T-helper 1 cell treated with Interleukin-12 subunit alpha and Interleukin-12 subunit beta and Interleukin-4 antibody, amounts not matched to agents 30 μg/mL and 1 μg/mL, for 36 hours (primary cell): ENCODE measurements around the gene IFT22.
A peak's percentile ranks its signal among the peaks of the same experiment; 100 is the strongest.
"Not testable (repeated sequence)": the region's sequence is repeated elsewhere in the genome, so short reads cannot be mapped to it uniquely, and the experiment has no call there.

ENCODE experiments used
- H3K27ac Mint-ChIP-seq: one replicate; pipeline ENCODE4 v1.8.0; 2021; ENCODE audit warnings: mild to moderate bottlenecking, mixed read lengths
- H3K27me3 Mint-ChIP-seq: one replicate; pipeline ENCODE4 v1.8.0; 2021; ENCODE audit warnings: low read depth, mixed read lengths
- H3K36me3 Mint-ChIP-seq: one replicate; pipeline ENCODE4 v1.8.0; 2021; ENCODE audit warnings: low read depth, mixed read lengths
- H3K4me1 Mint-ChIP-seq: one replicate; pipeline ENCODE4 v1.8.0; 2021; ENCODE audit warnings: low read depth, mixed read lengths
- H3K4me3 Mint-ChIP-seq: one replicate; pipeline ENCODE4 v1.8.0; 2021; ENCODE audit warnings: mild to moderate bottlenecking, moderate library complexity, mixed read lengths
- H3K9me3 Mint-ChIP-seq: one replicate; pipeline ENCODE4 v1.8.0; 2021; ENCODE audit warnings: mixed read lengths

The IFT22 gene

GRCh38 chr7:101321491-101322401, at the start of gene IFT22:
IFT22 (minus strand) TSS chr7:101321812; CDS start chr7:101321709, 103 bp downstream.
- H3K36me3 Mint-ChIP-seq: no peaks in the 10 kb centered on the region
- peaks cover 4% of the 10 kb centered on the region for H3K27me3 Mint-ChIP-seq
- peak within 1 kb of the TSS; percentile 82 for H3K27ac Mint-ChIP-seq
- H3K9me3 Mint-ChIP-seq: no peaks in the 10 kb centered on the region
- peaks cover 10% of the 10 kb centered on the region for H3K4me1 Mint-ChIP-seq
- peak within 1 kb of the TSS; percentile 90 for H3K4me3 Mint-ChIP-seq

- peaks cover 42% of the 10 kb centered on the region for H3K27me3 Mint-ChIP-seq
- H3K36me3 Mint-ChIP-seq: no peaks in the 10 kb centered on the region
- H3K9me3 Mint-ChIP-seq: no peaks in the 10 kb centered on the region
- no peak overlapping the region for H3K4me3 Mint-ChIP-seq
- no peak overlapping the region for H3K27ac Mint-ChIP-seq
- no peaks in the 10 kb centered on the region for H3K4me1 Mint-ChIP-seq
These were observed 49.2 kb upstream of the IFT22 start for GRCh38 chr7:101370836-101371235.

- H3K27me3 Mint-ChIP-seq: peaks cover 56% of the 10 kb centered on the region
- H3K4me1 Mint-ChIP-seq: no peaks in the 10 kb centered on the region
- H3K4me3 Mint-ChIP-seq: no peak overlapping the region
- H3K36me3 Mint-ChIP-seq: no peaks in the 10 kb centered on the region
- H3K9me3 Mint-ChIP-seq: no peaks in the 10 kb centered on the region
- no peak overlapping the region for H3K27ac Mint-ChIP-seq
These were observed 47.0 kb upstream of the IFT22 start for GRCh38 chr7:101368422-101369165.

GRCh38 chr7:101367676-101368075, 46.1 kb upstream of the IFT22 start:
- Mint-ChIP-seq H3K4me3 (no peak overlapping the region), H3K4me1 (no peaks in the 10 kb centered on the region), H3K9me3 (no peaks in the 10 kb centered on the region), H3K27ac (no peak overlapping the region), H3K27me3 (peaks cover 49% of the 10 kb centered on the region), H3K36me3 (no peaks in the 10 kb centered on the region)

- Mint-ChIP-seq H3K4me1 (peaks cover 2% of the 10 kb centered on the region), H3K36me3 (no peaks in the 10 kb centered on the region), H3K9me3 (no peaks in the 10 kb centered on the region), H3K4me3 (no peak overlapping the region), H3K27ac (no peak overlapping the region), H3K27me3 (peaks cover 51% of the 10 kb centered on the region)
These were observed 44.3 kb upstream of the IFT22 start for GRCh38 chr7:101365956-101366355.

GRCh38 chr7:101363734-101364374, 42.2 kb upstream of the IFT22 start:
- Mint-ChIP-seq H3K4me3 (no peak overlapping the region), H3K36me3 (no peaks in the 10 kb centered on the region), H3K9me3 (no peaks in the 10 kb centered on the region), H3K27me3 (peaks cover 43% of the 10 kb centered on the region), H3K27ac (no peak overlapping the region), H3K4me1 (peaks cover 2% of the 10 kb centered on the region)

GRCh38 chr7:101363196-101363733, 41.7 kb upstream of the IFT22 start:
- Mint-ChIP-seq H3K27me3 (peaks cover 39% of the 10 kb centered on the region), H3K27ac (no peak overlapping the region), H3K4me3 (no peak overlapping the region), H3K36me3 (no peaks in the 10 kb centered on the region), H3K9me3 (no peaks in the 10 kb centered on the region), H3K4me1 (peaks cover 2% of the 10 kb centered on the region)

GRCh38 chr7:101362334-101363195, 41.0 kb upstream of the IFT22 start, which contains the start of gene COL26A1:
COL26A1 (plus strand) TSS chr7:101362875; CDS start chr7:101363033, 158 bp downstream.
- H3K27ac Mint-ChIP-seq: no peak within 1 kb of the TSS
- no peaks in the 10 kb centered on the region for H3K36me3 Mint-ChIP-seq
- H3K4me3 Mint-ChIP-seq: no peak within 1 kb of the TSS
- no peaks in the 10 kb centered on the region for H3K9me3 Mint-ChIP-seq
- peaks cover 34% of the 10 kb centered on the region for H3K27me3 Mint-ChIP-seq
- H3K4me1 Mint-ChIP-seq: peaks cover 2% of the 10 kb centered on the region

- Mint-ChIP-seq H3K9me3 (no peaks in the 10 kb centered on the region), H3K4me1 (peaks cover 2% of the 10 kb centered on the region), H3K27ac (no peak overlapping the region), H3K27me3 (peaks cover 13% of the 10 kb centered on the region), H3K4me3 (no peak overlapping the region), H3K36me3 (no peaks in the 10 kb centered on the region)
These were observed 35.8 kb upstream of the IFT22 start for GRCh38 chr7:101357433-101357832.

- Mint-ChIP-seq H3K27ac (no peak overlapping the region), H3K4me3 (no peak overlapping the region), H3K36me3 (no peaks in the 10 kb centered on the region), H3K27me3 (peaks cover 6% of the 10 kb centered on the region), H3K9me3 (no peaks in the 10 kb centered on the region), H3K4me1 (peaks cover 4% of the 10 kb centered on the region)
These were observed 31.3 kb upstream of the IFT22 start for GRCh38 chr7:101352920-101353308.

- H3K4me3 Mint-ChIP-seq, H3K9me3 Mint-ChIP-seq, H3K27me3 Mint-ChIP-seq, H3K36me3 Mint-ChIP-seq, H3K27ac Mint-ChIP-seq, H3K4me1 Mint-ChIP-seq: not testable (repeated sequence)
These were observed 27.7 kb upstream of the IFT22 start for GRCh38 chr7:101349300-101349699.

GRCh38 chr7:101348456-101349067, 26.9 kb upstream of the IFT22 start:
- H3K27ac Mint-ChIP-seq, H3K9me3 Mint-ChIP-seq, H3K36me3 Mint-ChIP-seq, H3K27me3 Mint-ChIP-seq, H3K4me1 Mint-ChIP-seq, H3K4me3 Mint-ChIP-seq: not testable (repeated sequence)

GRCh38 chr7:101347477-101347876, 25.9 kb upstream of the IFT22 start:
- Mint-ChIP-seq H3K4me3 (no peak overlapping the region), H3K9me3 (no peaks in the 10 kb centered on the region)

More at GRCh38 chr7:101347477-101347876, 25.9 kb upstream of the IFT22 start:
- Mint-ChIP-seq H3K27ac (no peak overlapping the region), H3K4me1 (peaks cover 4% of the 10 kb centered on the region), H3K36me3 (no peaks in the 10 kb centered on the region), H3K27me3 (no peaks in the 10 kb centered on the region)
